ENCODE data around the gene SRSF1. TPM values are rescaled to one million over a fixed set of nuclear protein-coding genes. Genes with fewer than 3 reads are reported as not detected.
"Not testable (repeated sequence)": the region's sequence is repeated elsewhere in the genome, so short reads cannot be mapped to it uniquely, and the experiment has no call there.

The SRSF1 gene
- total and polyA plus RNA-seq, 5 donors from 2014 or later, result 46.1 to 114 (median 50.8) TPM

- Mint-ChIP-seq H3K27me3 (no peaks in the 10 kb centered on the region), H3K4me3 (no peak overlapping the region), H3K36me3 (peaks cover 59% of the 10 kb centered on the region), H3K4me1 (peaks cover 44 to 52% (median 50%) of the 10 kb centered on the region in 4 donors), H3K27ac (no peak overlapping the region), H3K9me3 (no peaks in the 10 kb centered on the region)
- Histone ChIP-seq H3K9me3 (ENCODE audit: control insufficient read depth in 2 of 2, low read length in 2 of 2) (no peaks in the 10 kb centered on the region), H3K4me3 (ENCODE audit: low read depth, low read length) (no peak overlapping the region), H3K4me1 (ENCODE audit: control insufficient read depth, insufficient read depth, low read length, poor library complexity, severe bottlenecking) (peaks cover 27% of the 10 kb centered on the region), H3K27me3 (ENCODE audit: control insufficient read depth, insufficient read depth, low read length) (no peaks in the 10 kb centered on the region), H3K27ac (ENCODE audit: insufficient read depth, low read length, poor library complexity, severe bottlenecking) (no peak overlapping the region), H3K36me3 (ENCODE audit: control insufficient read depth, insufficient read depth, low read length) (peaks cover 81% of the 10 kb centered on the region)
- DNase-seq (no peak), ATAC-seq (ENCODE audit: low read depth in 2 of 2) (no peak)
Observed at GRCh38 chr17:57979076-57979475, 28.0 kb downstream of the SRSF1 start.

GRCh38 chr17:57976594-57976993 is 30.5 kb downstream of the SRSF1 start:
- Histone ChIP-seq H3K36me3 (ENCODE audit: control insufficient read depth, insufficient read depth, low read length) (peaks cover 90% of the 10 kb centered on the region), H3K9me3 (ENCODE audit: control insufficient read depth in 2 of 2, low read length in 2 of 2) (no peaks in the 10 kb centered on the region), H3K4me3 (ENCODE audit: low read depth, low read length) (no peak overlapping the region), H3K27ac (ENCODE audit: insufficient read depth, low read length, poor library complexity, severe bottlenecking) (no peak overlapping the region), H3K4me1 (ENCODE audit: control insufficient read depth, insufficient read depth, low read length, poor library complexity, severe bottlenecking) (peaks cover 3% of the 10 kb centered on the region), H3K27me3 (ENCODE audit: control insufficient read depth, insufficient read depth, low read length) (no peaks in the 10 kb centered on the region)
- Mint-ChIP-seq H3K27ac (peak overlapping the region in 1 of 3 donors; percentile 5), H3K27me3 (no peaks in the 10 kb centered on the region), H3K9me3 (no peaks in the 10 kb centered on the region), H3K36me3 (peaks cover 54% of the 10 kb centered on the region), H3K4me1 (peaks cover 21 to 29% (median 27%) of the 10 kb centered on the region in 4 donors), H3K4me3 (no peak overlapping the region)
- ATAC-seq (ENCODE audit: low read depth in 2 of 2) (no peak), DNase-seq (no peak)

- H3K27me3 Mint-ChIP-seq, result no peaks in the 10 kb centered on the region
Observed at GRCh38 chr17:57975044-57975443, 32.0 kb downstream of the SRSF1 start.

GRCh38 chr17:57974053-57974824 is 32.8 kb downstream of the SRSF1 start:
- H3K9me3 Mint-ChIP-seq; H3K9me3 ChIP-seq (ENCODE audit: control insufficient read depth in 2 of 2, low read length in 2 of 2); H3K27ac ChIP-seq (ENCODE audit: insufficient read depth, low read length, poor library complexity, severe bottlenecking); H3K27me3 Mint-ChIP-seq; H3K4me3 Mint-ChIP-seq; H3K27me3 ChIP-seq (ENCODE audit: control insufficient read depth, insufficient read depth, low read length); ATAC-seq (ENCODE audit: low read depth in 2 of 2); H3K4me3 ChIP-seq (ENCODE audit: low read depth, low read length); H3K27ac Mint-ChIP-seq; DNase-seq; H3K4me1 ChIP-seq (ENCODE audit: control insufficient read depth, insufficient read depth, low read length, poor library complexity, severe bottlenecking): not testable (repeated sequence)
- H3K4me1 Mint-ChIP-seq, result peaks cover 4 to 17% (median 11%) of the 10 kb centered on the region in 4 donors
- peaks cover 41% of the 10 kb centered on the region for H3K36me3 Mint-ChIP-seq
- peaks cover 69% of the 10 kb centered on the region for H3K36me3 ChIP-seq (ENCODE audit: control insufficient read depth, insufficient read depth, low read length)

More at GRCh38 chr17:57975044-57975443, 32.0 kb downstream of the SRSF1 start:
- Mint-ChIP-seq H3K4me1 (peaks cover 5 to 18% (median 12%) of the 10 kb centered on the region in 4 donors), H3K36me3 (peaks cover 44% of the 10 kb centered on the region), H3K9me3 (no peaks in the 10 kb centered on the region), H3K4me3 (no peak overlapping the region), H3K27ac (peak overlapping the region in 1 of 3 donors; percentile 39)
- H3K4me3 ChIP-seq (ENCODE audit: low read depth, low read length), result no peak overlapping the region
- no peak for ATAC-seq (ENCODE audit: low read depth in 2 of 2)
- peaks cover 77% of the 10 kb centered on the region for H3K36me3 ChIP-seq (ENCODE audit: control insufficient read depth, insufficient read depth, low read length)
- H3K9me3 ChIP-seq (ENCODE audit: control insufficient read depth in 2 of 2, low read length in 2 of 2), result no peaks in the 10 kb centered on the region
- H3K27me3 ChIP-seq (ENCODE audit: control insufficient read depth, insufficient read depth, low read length), result no peaks in the 10 kb centered on the region
- H3K4me1 ChIP-seq (ENCODE audit: control insufficient read depth, insufficient read depth, low read length, poor library complexity, severe bottlenecking), result no peaks in the 10 kb centered on the region
- no peak for DNase-seq
- H3K27ac ChIP-seq (ENCODE audit: insufficient read depth, low read length, poor library complexity, severe bottlenecking), result no peak overlapping the region

GRCh38 chr17:57972151-57972550 is 34.9 kb downstream of the SRSF1 start:
- ATAC-seq (ENCODE audit: low read depth in 2 of 2), result no peak
- Mint-ChIP-seq H3K4me3 (no peak overlapping the region), H3K36me3 (peaks cover 30% of the 10 kb centered on the region), H3K4me1 (peaks cover 0 to 8% (median 1%) of the 10 kb centered on the region in 4 donors), H3K9me3 (no peaks in the 10 kb centered on the region), H3K27ac (no peak overlapping the region), H3K27me3 (no peaks in the 10 kb centered on the region)
- Histone ChIP-seq H3K36me3 (ENCODE audit: control insufficient read depth, insufficient read depth, low read length) (peaks cover 49% of the 10 kb centered on the region), H3K4me1 (ENCODE audit: control insufficient read depth, insufficient read depth, low read length, poor library complexity, severe bottlenecking) (no peaks in the 10 kb centered on the region), H3K27me3 (ENCODE audit: control insufficient read depth, insufficient read depth, low read length) (no peaks in the 10 kb centered on the region), H3K9me3 (ENCODE audit: control insufficient read depth in 2 of 2, low read length in 2 of 2) (no peaks in the 10 kb centered on the region), H3K4me3 (ENCODE audit: low read depth, low read length) (no peak overlapping the region), H3K27ac (ENCODE audit: insufficient read depth, low read length, poor library complexity, severe bottlenecking) (no peak overlapping the region)
- DNase-seq, result no peak

GRCh38 chr17:57971572-57971971 is 35.5 kb downstream of the SRSF1 start:
- Histone ChIP-seq H3K27ac (ENCODE audit: insufficient read depth, low read length, poor library complexity, severe bottlenecking) (no peak overlapping the region), H3K27me3 (ENCODE audit: control insufficient read depth, insufficient read depth, low read length) (no peaks in the 10 kb centered on the region), H3K36me3 (ENCODE audit: control insufficient read depth, insufficient read depth, low read length) (peaks cover 44% of the 10 kb centered on the region), H3K9me3 (ENCODE audit: control insufficient read depth in 2 of 2, low read length in 2 of 2) (no peaks in the 10 kb centered on the region), H3K4me3 (ENCODE audit: low read depth, low read length) (no peak overlapping the region), H3K4me1 (ENCODE audit: control insufficient read depth, insufficient read depth, low read length, poor library complexity, severe bottlenecking) (no peaks in the 10 kb centered on the region)
- H3K27me3 Mint-ChIP-seq, result no peaks in the 10 kb centered on the region
- H3K9me3 Mint-ChIP-seq, result no peaks in the 10 kb centered on the region
- peaks cover 25% of the 10 kb centered on the region for H3K36me3 Mint-ChIP-seq
- ATAC-seq (ENCODE audit: low read depth in 2 of 2) (no peak), DNase-seq (no peak)
- no peak overlapping the region for H3K4me3 Mint-ChIP-seq
- H3K27ac Mint-ChIP-seq, result no peak overlapping the region
- H3K4me1 Mint-ChIP-seq, result peaks cover 0 to 4% (median 1%) of the 10 kb centered on the region in 4 donors

- H3K27ac Mint-ChIP-seq, result no peak overlapping the region
- Histone ChIP-seq H3K4me1 (ENCODE audit: control insufficient read depth, insufficient read depth, low read length, poor library complexity, severe bottlenecking) (no peaks in the 10 kb centered on the region), H3K27me3 (ENCODE audit: control insufficient read depth, insufficient read depth, low read length) (no peaks in the 10 kb centered on the region), H3K27ac (ENCODE audit: insufficient read depth, low read length, poor library complexity, severe bottlenecking) (no peak overlapping the region), H3K36me3 (ENCODE audit: control insufficient read depth, insufficient read depth, low read length) (peaks cover 35% of the 10 kb centered on the region), H3K9me3 (ENCODE audit: control insufficient read depth in 2 of 2, low read length in 2 of 2) (no peaks in the 10 kb centered on the region), H3K4me3 (ENCODE audit: low read depth, low read length) (no peak overlapping the region)
- H3K36me3 Mint-ChIP-seq, result peaks cover 17% of the 10 kb centered on the region
- DNase-seq (no peak), ATAC-seq (ENCODE audit: low read depth in 2 of 2) (no peak)
- no peaks in the 10 kb centered on the region for H3K27me3 Mint-ChIP-seq
- no peaks in the 10 kb centered on the region for H3K9me3 Mint-ChIP-seq
- H3K4me3 Mint-ChIP-seq, result no peak overlapping the region
- H3K4me1 Mint-ChIP-seq, result no peaks in the 10 kb centered on the region
Observed at GRCh38 chr17:57970710-57971109, 36.3 kb downstream of the SRSF1 start.

- Histone ChIP-seq H3K4me3 (ENCODE audit: low read depth, low read length) (no peak overlapping the region), H3K4me1 (ENCODE audit: control insufficient read depth, insufficient read depth, low read length, poor library complexity, severe bottlenecking) (no peaks in the 10 kb centered on the region), H3K27me3 (ENCODE audit: control insufficient read depth, insufficient read depth, low read length) (no peaks in the 10 kb centered on the region), H3K36me3 (ENCODE audit: control insufficient read depth, insufficient read depth, low read length) (peaks cover 14% of the 10 kb centered on the region), H3K9me3 (ENCODE audit: control insufficient read depth in 2 of 2, low read length in 2 of 2) (no peaks in the 10 kb centered on the region), H3K27ac (ENCODE audit: insufficient read depth, low read length, poor library complexity, severe bottlenecking) (no peak overlapping the region)
- Mint-ChIP-seq H3K27me3 (peaks cover 11% of the 10 kb centered on the region), H3K27ac (no peak overlapping the region), H3K4me3 (no peak overlapping the region), H3K4me1 (no peaks in the 10 kb centered on the region), H3K36me3 (peaks cover 7% of the 10 kb centered on the region), H3K9me3 (no peaks in the 10 kb centered on the region)
- no peak for DNase-seq
- no peak for ATAC-seq (ENCODE audit: low read depth in 2 of 2)
Observed at GRCh38 chr17:57968456-57968855, 38.6 kb downstream of the SRSF1 start.

All from CD4-positive, CD25-positive, alpha-beta regulatory T cell (primary cell).